Measurements from ENCODE around the gene KLF1.
A peak's percentile ranks its signal among the peaks of the same experiment; 100 is the strongest.
"Not testable (repeated sequence)": the region's sequence is repeated elsewhere in the genome, so short reads cannot be mapped to it uniquely, and the experiment has no call there.

Gene KLF1

DNA sequence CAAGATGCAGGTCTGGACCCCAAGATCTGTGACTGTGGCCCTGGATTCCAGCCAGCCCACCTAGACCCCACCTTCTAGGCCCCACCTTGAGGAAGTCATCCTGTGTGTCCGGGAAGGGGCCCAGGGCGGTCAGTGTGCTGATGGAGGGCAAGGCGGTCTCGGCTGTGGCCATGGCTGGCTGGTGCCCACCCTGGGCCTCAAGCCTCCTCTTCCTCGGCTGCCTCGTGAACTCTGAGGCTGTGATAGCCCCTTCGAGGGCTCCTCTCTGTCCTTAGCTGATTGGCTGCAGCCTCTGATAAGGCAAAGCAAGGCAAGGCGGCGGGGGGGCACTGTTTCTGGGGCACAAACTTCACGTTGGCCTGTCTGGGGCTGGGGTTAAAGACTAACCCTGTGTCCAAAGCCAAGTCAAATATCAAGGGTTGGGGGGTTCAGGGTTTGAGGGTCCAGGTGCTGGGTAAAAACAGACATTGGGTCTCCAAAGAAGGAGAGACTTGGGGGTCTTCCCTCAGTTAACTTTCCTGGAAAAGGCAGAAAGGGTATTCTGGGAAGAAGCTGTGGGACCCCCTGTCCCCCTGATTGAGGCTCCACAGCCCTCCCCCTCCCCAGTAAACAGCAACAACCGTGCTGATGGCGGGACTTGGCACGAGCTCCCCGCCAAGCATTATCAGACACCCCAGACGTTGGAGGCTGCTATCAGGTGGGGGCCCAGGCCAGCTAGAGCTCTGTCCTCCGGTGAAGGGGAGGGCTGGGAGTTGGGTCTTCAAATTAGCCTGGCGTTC lies at the start of gene KLF1:
Gene KLF1, minus strand, starts transcription at position 233 of the 779 bp plus-strand sequence. Its CDS starts 61 bp downstream, at position 172.
- DNase-seq = no peak

DNA sequence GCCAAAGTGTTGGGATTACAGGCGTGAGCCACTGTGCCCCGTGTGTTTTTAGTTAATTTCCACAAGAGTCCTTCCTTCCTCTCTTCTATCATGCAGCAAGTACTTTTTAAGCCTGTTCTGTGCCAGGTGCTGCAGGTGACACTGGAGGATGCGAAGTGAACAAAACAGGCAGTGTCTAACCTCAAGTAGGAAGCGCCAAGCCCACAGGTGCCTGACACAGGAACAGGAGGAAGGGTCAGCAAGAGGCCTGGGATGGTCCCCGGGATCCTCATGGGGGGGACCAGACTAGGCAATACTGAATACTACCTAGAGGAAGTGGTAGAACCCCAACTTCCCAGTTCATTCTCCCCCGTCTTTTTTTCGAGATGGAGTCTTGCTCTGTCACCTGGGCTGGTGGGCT lies 49.6 kb upstream of the KLF1 start:
- no peak for DNase-seq

DNA sequence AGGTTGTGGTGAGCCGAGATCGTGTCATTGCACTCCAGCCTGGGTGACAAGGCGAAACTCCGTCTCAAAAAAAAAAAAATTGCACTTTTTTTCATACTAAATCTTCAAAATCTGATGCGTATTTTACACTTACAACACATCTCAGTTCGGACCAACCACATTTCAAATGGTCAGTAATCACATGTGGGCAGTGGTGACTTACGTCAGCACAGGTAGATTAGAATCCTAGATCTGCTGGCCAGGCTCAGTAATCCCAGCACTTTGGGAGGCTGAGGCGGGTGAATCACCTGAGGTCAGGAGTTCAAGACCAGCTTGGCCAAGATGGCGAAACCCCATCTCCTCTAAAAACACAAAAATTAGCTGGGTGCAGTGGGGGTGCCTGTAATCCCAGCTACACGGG lies 48.1 kb upstream of the KLF1 start:
- no peak for DNase-seq

DNA sequence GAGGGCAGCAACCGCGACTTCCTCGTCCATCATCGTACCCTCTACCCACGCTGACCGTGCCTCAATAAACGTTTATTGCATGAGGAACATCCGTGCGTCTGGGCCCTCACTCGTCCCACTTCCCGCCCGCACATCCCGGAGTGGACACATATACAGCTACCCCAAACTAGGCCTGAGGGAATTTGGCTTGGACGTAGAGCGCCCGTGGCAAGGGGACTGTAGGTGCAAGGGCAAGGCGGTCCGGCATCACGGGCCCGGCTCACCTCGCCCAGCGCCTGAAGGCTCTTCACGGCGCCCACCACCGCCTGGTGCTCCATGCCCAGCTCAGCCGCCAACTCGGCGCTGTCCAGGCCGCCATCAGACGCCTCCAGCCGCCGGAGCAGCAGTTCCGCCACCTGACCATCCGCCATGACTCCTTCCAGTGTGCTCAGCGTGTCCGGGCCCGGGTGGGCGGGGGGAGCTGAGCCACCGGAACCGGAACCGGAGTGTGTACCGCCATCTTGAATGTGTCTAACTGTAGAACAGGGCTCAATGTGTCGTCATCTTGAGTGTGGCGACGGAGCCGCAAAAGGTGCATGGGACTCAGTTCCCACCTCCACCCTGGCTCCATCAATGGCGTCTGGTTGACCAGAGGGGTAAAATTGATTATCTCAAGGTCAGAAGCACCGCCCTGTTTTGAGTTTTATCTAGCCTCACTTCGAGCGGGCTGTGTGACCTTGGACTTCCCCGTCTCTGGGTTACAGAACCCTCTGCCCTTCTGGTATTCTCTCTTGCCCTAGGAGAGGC lies 46.5 kb upstream of the KLF1 start, which contains the start of gene FARSA:
Gene FARSA, minus strand, starts transcription at position 425 of the 786 bp plus-strand sequence. Its CDS starts 15 bp downstream, at position 410.
- DNase-seq = peak; percentile 62

DNA sequence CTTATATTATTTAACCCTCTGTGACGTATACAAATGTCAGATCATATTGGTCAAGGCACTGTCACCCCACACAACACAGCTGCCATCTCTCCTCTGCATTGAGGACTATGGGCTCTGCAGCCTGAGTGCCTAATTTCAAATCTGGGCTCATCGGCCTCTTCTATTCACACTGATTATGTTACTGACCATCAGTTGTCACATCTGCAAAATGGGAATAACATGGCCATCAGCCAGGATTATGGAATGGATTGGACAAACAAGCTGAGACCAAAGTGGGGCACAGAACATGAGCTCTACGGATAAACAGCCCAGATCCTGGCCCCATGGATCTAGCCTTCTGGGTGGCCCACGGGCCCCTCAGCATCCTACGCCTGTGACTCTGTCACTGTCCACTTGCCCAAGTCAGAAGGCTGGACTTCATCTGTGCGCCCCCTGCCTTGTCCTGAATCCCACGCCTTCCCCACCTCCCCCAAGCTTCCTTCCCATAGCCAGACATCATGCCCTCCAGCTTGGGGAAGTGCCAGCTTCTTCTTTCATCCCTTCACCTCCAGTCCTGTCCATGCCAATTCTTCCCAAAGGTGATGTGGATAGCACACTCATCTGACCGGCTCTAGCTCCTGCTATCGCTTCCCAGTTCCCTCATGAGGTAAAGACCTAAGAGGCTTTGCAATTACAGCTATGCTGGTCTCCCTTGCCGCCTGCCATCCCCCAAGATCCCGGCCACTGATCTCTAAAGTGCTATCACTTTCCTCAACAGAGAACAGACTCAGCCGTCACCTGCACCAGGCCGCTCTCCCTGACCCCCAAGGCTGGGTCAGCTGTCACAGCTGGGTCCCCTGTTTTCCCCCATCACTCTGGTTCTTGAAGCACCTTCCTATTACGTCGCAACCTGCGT lies 45.6 kb upstream of the KLF1 start:
- no peak for DNase-seq

DNA sequence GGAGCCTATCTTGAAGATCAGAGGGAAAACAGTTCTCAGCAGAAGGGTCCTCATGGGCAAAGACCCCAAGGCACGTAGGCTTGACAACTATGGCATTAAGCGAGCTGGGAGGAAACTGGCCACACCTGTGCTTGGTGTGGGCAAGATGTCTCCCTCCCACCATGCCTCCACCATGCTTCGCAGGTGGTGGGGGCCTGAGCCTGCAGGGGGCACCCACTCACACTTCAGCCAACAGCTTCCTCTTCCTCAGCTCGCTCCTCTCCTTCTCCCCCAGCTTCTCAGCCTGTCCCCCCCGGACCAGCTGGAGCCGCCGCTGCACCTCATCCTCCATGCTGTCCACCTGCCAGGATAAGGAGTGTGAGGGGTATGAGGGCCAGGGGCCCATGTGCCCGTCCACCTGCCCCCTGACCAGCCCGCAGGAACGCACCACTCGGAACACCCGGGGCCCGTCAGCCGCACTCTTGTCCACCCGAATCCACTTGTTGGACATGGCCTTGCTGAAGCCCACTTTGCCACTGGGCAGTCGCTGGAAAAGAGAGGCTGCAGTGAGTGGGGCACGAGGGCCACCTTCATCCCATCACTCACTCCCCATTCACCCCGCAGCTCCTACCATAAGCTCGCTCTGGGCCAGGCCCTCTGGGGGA lies 43.1 kb upstream of the KLF1 start:
- no peak for DNase-seq

DNA sequence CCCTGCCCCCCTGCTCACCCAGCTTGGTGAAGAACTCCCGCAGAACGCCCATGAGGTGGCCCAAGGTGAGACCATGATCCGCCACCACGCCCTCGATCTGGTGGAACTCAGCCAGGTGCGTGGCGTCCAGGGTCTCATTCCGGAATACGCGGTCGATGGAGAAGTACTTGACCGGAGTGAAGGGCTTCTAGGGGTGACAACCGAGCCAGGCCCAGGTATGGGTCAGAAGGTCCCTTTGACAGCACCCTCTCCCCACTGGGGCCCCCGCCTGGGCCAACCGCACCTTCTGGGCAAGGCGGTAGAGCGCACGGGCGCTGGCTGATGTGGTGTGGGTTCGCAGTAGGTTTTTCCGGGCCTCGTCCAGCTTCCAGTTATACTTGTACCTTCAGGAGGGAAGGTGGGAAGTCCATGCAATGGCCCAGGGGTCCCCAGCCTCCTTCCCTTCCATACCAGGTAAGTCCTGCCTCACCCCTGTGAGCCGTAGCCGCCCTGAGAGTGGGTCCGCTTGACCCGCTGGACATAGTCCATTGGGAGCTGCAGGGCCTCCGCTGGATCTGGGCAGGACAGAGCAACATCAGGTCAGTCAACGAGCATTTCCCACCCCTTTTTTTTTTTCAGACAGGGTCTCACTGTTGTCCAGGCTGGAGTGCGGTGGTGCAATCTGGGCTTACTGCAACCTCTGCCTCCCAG lies 37.8 kb upstream of the KLF1 start:
- no peak for DNase-seq

DNA sequence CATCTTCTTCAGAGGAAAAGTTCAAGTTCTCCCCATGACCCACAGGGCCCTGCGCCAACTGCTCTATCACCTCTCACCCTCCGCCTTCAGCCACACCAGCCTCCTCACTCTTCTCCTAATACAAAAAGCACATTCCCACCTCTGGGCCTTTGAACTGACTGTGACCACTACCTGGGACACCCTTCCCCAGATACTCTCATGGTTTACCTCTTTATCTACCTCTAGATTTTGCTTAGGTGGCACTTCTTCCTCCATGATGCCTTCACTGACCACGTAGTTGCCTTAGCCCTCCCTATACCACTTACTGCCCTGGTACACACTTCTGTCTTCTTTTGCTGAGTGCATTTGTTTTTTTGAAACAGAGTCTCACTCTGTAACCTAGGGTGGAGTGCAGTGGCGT lies 36.0 kb upstream of the KLF1 start:
- no peak for DNase-seq

DNA sequence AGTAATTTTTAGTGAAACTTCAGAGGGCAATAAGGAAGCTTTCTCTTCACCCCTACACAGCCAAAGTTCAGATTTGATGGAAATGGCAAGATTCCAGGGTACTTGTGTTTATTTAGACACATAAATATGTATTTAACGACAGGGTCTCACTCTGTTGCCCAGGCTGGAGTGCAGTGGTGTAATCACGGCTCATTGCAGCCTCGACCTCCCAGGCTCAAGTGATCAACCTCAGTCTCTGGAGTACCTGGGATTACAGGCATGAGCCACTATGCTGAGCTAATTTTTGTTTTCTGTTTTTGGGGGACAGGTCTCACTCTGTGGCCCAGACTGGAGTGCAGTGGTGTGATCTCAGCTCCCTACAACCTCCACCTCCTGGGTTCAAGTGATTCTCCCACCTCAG lies 34.0 kb upstream of the KLF1 start:
- DNase-seq = no peak

DNA sequence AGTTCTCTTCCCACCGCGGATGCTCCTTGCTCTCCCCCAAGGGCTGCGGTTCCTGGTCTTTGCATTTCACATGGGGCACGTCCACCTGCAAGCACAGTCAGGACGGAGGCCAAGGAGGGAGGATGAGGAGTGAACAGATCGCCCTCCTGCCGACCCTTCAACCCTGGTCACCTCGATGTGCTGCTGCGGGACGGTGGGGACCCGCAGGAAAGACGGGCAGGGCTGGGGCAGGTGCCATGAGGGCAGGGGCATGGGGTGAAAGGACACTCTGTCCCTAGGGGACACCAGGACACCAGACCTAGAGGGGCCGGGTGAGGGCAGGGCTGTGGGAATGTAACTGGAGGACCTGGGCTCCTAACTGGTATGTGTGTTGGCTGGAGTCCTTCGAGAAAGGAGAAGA lies 31.3 kb upstream of the KLF1 start:
- DNase-seq = no peak

DNA sequence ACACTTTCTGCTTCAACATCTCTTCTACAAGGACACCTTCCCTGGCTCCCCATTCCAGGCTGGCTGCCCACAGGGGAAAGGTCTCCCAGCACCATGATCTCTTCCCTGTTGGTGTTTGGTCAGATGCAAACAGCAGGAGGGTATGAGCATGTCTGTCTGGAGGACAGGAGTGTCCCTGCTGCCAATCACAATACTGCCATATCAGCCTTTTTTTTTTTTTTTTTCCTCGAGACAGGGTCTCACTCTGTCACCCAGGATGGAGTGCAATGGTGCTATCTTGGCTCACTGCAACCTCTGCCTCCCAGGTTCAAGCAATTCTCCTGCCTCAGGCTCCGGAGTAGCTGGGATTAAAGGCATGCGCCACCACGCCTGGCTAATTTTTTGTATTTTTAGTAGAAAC lies 28.9 kb upstream of the KLF1 start:
- DNase-seq = not testable (repeated sequence)

DNA sequence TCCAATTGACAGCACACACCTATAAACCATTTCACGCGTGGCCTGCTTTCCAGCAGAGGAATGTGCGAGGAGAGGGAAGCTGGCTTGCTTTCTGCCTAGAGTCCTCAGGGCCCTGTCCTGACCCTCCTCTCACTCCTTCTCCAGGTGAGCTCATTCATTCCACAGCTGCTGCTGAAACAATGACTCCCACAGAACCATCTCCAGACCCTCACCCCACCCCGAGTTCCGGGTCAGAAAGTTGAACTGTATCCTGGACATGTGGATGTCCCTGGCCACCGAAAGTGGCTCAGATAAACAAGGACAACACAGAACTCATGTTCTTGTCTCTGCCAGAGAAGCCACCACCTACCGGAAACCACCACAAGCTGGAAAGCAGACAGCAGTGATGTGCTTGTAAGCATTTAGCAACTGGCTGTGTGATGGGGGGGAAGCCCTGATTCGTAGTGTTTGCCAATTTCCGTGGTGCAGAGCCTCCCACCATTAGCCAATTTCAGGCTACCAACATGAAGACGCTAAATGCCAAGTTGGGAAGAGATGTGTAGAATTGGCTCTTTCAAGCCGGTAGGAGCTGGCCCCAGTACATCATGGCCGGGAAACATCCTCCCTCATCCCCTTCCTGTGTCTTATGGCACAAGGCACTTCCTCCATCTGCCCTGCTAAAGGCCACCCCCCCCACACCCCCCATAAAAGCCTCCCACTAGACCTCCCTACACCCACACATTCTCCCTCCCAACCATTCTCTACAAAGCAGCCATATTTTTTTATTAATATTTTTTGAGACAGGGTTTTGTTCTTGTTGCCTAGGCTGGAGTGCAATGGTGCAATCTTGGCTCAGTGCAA lies 27.1 kb upstream of the KLF1 start:
- peak; percentile 18 for DNase-seq

DNA sequence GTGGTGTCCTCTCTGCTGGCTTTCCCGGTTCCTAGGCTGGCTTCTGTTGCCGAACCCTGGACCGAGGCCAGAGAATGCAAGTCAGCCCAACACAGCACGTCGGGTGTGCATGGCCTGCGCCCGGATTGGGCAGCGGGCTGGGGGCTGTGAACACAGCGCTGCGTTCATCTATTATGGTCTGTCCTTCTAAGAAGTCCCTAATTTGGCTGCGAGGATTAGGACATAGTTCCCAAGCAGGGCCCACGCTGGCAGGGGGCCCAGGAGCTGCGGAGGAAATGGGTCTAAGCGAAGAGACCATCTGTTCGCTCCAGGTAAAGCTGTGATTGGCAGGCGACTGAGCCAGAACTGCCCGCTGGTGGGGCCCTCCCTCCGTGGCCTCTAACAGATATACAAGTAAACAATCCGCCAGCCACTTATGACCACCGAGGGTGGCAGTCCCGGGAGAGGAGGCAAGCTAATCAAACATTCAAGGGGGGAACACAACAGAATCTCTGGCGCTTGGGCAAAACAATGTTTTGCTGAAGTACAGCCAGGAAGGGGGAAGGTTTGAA lies 26.1 kb upstream of the KLF1 start:
- peak; percentile 90 for DNase-seq

DNA sequence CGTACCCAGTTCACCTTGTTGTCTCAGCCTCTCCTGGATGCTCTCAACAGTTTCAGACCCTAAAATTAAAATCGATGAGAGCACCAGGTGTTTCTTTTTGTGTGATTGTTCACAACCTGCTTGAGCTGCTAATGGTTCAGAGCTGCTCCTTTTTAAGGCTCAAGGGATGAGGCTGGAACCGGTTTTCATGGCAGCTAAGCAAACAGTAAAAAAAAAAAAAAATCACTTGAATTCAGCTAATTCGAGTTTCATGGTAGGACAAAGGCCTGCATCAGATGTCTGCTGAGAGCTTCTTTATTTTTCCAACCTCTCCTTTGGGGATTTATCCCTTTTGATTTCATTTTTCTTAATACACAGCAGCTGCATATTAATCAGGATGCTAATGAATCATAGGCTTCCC lies 25.6 kb upstream of the KLF1 start:
- peak; percentile 95 for DNase-seq

DNA sequence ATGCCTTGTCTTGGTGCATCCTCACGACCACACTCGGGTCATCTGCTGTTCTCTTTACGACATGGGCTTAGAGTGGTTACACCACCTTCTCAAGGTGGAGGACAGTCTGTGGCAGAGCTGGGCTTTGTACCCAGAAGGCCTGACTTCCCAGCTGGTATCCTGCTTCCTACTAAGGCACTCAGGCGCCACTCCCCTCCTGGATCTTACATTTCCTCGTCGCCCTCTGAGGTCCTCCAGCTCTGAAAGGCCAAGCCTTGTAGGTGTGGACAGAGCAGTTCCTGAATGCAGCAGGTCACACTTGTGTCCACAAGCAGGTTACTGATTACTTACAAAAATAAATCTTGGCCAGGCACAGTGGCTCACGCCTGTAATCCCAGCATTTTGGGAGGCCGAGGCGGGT lies 20.2 kb upstream of the KLF1 start:
- no peak for DNase-seq

DNA sequence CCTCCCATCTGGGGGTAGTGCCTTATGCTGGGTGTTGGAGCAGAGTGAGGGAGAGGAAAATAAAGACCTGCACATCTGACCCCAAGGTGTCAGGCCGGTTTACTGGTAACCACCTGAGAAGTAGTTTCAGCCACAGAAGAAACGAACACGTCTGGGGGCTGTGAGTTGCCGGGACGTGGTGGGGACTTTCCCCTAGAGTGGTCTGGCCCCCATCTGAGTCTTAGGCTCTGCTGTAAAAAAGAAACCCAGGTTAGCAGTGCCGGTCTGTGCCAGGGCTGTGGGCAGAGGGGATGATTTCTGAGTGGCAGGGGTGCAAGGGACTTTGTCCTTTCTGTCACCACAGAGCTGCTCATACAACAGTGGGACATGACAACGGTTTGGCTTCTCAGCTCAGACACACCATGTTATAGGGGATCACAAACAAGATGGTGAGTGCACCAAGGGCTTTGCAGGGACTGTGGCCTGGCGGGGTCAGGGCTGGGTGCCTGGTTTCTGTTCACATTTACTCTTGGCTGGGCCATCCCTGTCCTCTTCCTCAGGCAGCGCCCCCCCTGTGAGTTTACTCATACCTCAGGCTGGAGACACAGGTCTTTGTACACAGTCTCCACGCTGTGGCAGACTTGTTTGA lies 13.0 kb upstream of the KLF1 start:
- no peak for DNase-seq

DNA sequence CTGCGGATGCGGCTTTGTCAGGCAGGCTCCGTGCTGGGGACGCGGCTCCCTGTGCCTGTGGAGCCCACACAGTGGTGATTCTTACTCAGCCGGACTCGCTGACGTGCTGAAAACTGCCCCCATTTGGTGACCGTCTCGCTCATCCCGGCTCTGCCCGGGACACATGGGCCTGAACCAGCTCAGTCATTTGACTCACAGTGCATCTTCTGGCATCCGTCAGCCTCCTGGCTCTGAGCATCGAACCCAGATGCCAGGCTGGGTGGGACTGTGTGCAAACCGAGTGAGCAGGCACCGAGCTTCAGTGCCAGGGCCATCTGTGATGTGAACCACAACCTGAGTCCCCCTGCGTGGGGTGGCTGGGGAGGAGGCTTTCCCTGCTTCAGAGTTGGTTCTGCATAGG lies 9.5 kb upstream of the KLF1 start:
- no peak for DNase-seq

DNA sequence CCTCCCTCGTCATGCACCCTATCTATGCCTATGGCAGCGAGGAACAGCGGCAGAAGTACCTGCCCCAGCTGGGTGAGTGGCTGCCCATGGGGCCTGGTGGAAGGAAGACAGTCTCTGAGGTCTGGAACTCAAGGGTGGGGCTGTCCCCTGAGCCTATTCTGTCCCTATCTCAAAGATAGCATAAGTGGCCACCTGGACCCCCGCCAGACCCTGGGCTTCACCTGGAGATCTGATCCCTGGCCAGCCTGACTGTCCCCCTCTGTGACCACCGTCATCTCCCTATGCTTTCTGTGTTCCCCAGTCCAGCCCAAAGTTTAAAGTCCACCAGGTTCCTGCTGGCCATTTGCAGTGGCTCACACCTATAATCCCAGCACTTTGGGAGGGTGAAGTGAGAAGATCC lies 6.6 kb upstream of the KLF1 start:
- no peak for DNase-seq

DNA sequence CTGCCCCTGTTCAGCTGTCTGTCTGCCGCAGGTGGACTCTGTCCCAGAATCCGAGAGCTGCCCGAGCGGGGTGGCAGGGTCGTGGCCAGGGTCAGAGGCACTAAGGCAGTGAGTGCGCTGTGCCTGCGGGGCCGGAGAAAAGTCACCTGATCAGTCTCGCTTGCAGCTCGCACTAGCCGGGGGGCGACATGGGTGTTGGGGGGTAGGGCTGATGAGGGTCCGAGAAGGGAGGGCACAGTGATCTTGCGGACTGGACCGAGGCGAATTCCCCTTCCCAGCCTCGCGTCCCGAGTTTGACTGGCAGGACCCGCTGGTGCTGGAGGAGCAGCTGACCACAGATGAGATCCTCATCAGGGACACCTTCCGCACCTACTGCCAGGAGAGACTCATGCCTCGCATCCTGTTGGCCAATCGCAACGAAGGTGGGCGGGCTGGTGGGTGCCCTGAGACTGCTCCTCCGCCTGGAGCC lies 4.6 kb upstream of the KLF1 start:
- no peak for DNase-seq
